GM12801 (cell line): ENCODE data around the gene GAD2.

Source experiments
- TF ChIP-seq, protein P1 (sequence below): IDR thresholded peaks from one replicate; pipeline ENCODE4 v1.5.1; 2011; ENCODE audit warnings: control low read depth; ENCODE audit not compliant: insufficient read length; ENCODE audit errors: extremely low read depth

The GAD2 gene

DNA sequence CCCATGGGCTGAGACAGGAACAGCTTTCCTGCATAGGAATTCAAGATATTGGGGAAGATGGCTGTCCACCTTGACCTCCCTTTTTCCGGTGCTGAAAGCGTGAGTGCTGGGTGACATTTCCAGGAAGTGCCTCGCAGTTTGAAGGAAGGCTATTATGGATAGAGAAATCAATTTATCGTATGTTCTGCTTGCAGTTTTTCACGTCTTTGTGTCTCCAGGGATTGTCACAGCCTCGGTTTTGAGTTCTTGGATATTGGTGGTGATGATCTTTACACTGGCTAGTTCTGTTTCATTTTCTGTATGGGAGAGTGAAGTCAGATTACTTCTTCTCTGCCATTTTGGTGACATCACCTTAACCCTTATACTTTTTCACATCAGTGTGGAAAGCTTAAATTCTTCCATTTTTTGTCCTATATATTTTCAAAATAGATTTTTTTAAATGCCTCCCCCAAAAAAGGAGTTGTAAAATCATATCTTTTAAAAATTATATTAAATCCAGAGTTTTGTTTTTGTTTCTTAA, 119.1 kb downstream of the GAD2 start:
- TF ChIP-seq, protein P1, sequence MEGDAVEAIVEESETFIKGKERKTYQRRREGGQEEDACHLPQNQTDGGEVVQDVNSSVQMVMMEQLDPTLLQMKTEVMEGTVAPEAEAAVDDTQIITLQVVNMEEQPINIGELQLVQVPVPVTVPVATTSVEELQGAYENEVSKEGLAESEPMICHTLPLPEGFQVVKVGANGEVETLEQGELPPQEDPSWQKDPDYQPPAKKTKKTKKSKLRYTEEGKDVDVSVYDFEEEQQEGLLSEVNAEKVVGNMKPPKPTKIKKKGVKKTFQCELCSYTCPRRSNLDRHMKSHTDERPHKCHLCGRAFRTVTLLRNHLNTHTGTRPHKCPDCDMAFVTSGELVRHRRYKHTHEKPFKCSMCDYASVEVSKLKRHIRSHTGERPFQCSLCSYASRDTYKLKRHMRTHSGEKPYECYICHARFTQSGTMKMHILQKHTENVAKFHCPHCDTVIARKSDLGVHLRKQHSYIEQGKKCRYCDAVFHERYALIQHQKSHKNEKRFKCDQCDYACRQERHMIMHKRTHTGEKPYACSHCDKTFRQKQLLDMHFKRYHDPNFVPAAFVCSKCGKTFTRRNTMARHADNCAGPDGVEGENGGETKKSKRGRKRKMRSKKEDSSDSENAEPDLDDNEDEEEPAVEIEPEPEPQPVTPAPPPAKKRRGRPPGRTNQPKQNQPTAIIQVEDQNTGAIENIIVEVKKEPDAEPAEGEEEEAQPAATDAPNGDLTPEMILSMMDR = no peak

DNA sequence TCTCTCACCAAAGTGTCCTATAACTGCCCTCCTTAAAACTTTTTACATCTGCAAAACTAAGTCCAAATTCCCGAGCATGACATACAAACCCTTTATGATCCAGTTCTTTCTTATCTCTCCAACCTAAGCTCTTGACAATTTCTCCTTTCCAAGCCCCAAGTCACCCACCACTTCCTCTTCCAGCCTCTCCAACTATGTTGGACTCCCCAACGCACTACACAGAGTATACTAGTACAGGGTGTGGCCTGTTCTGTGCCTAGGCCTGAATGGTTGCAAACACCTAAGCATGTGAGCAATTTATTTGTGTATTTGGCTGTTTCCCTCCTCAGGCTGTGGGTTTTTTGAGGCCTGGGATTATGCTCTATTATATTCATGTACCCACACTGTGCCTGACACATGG, 120.4 kb downstream of the GAD2 start:
- TF ChIP-seq, protein P1 = no peak

DNA sequence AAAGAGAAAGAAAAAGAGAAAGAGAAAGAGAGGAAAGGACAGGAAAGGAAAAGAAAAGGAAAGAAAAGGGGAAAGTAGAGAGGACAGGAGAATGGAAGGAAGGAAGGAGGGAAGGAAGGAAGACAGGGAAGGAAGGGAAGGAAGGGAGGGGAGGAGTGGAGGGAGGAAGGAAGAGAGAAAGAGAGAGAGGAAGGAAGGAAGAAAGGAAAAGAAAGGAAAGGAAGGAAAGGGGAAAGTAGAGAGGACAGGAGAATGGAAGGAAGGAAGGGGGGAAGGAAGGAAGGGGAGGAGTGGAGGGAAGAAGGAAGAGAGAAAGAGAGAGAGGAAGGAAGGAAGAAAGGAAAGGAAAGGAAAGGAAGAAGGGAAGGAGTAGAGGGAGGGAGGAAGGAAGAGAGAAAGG, 125.1 kb downstream of the GAD2 start:
- TF ChIP-seq, protein P1 = no peak
